ENCODE data around the gene KHDC4. TPM values are rescaled to one million over a fixed set of nuclear protein-coding genes. Genes with fewer than 3 reads are reported as not detected.

Gene KHDC4
- total RNA-seq, 1 experiment from 2014 or later, result 68.8 TPM

DNA sequence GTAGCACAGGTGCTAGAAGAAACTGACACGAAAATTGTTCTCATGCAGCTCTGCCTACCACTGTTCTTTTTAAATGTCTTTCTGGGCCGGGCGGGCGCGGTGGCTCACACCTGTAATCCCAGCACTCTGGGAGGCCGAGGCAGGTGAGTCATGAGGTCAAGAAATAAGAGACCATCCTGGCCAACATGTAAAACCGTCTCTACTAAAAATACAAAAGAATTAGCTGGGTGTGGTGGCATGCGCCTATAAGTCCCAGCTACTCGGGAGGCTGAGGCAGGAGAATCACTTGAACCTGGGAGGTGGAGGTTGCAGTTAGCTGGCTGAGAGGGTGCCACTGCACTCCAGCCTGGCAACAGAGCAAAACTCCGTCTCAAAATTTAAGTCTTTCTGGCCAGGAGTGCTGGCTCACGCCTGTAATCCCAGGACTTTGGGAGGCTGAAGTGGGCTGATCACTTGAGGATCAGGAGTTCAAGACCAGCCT lies 22.1 kb downstream of the KHDC4 start:
- Histone ChIP-seq H3K27me3 (ENCODE audit: insufficient read depth, low read depth) (no peaks in the 10 kb centered on the region), H3K9me2 (ENCODE audit: insufficient read depth) (no peaks in the 10 kb centered on the region), H3F3A (ENCODE audit: insufficient read depth, low read depth) (peaks cover 82% of the 10 kb centered on the region), H3K4me3 (peak overlapping the region; percentile 73; the same call in 1 of the 2 replicates), H4K20me1 (ENCODE audit: insufficient read depth) (peaks cover 12% of the 10 kb centered on the region), H3K4me2 (peak overlapping the region; percentile 87), H3K9me3 (ENCODE audit: insufficient read depth, low read depth) (no peaks in the 10 kb centered on the region), H3K4me1 (replicated peaks; ENCODE audit: insufficient read depth) (peaks cover 45% of the 10 kb centered on the region), H2AFZ (no peak overlapping the region), H3K27ac (peak overlapping the region; percentile 94), H3K79me2 (ENCODE audit: low read depth) (peaks cover 35% of the 10 kb centered on the region), H3K36me3 (ENCODE audit: low read depth) (peaks cover 59% of the 10 kb centered on the region)
- no peak for TF ChIP-seq EZH2 (IDR thresholded peaks at IDR 0.05; ENCODE audit: low read depth)
- TF ChIP-seq, protein P1, sequence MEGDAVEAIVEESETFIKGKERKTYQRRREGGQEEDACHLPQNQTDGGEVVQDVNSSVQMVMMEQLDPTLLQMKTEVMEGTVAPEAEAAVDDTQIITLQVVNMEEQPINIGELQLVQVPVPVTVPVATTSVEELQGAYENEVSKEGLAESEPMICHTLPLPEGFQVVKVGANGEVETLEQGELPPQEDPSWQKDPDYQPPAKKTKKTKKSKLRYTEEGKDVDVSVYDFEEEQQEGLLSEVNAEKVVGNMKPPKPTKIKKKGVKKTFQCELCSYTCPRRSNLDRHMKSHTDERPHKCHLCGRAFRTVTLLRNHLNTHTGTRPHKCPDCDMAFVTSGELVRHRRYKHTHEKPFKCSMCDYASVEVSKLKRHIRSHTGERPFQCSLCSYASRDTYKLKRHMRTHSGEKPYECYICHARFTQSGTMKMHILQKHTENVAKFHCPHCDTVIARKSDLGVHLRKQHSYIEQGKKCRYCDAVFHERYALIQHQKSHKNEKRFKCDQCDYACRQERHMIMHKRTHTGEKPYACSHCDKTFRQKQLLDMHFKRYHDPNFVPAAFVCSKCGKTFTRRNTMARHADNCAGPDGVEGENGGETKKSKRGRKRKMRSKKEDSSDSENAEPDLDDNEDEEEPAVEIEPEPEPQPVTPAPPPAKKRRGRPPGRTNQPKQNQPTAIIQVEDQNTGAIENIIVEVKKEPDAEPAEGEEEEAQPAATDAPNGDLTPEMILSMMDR (conservative IDR thresholded peaks at IDR 0.05), result no peak
- DNase-seq, result peak; percentile 43 to 66
- intact Hi-C loops (cut with micrococcal nuclease; ENCODE audit: unreplicated experiment), result loop anchor here (5.0 kb wide), 1 partner anchor 55 kb away; the partner anchor contains the start of genes GON4L and SYT11
- ChIA-PET POLR2A (ENCODE audit: unreplicated experiment) (interaction anchor here (0.7 kb wide), 1 partner anchor 171 kb away, joined by 3 read pairs; no protein-coding TSS in a partner anchor), CTCF (no interaction called here)
- no TSS peak for BruUV-seq (replicated peaks)

DNA sequence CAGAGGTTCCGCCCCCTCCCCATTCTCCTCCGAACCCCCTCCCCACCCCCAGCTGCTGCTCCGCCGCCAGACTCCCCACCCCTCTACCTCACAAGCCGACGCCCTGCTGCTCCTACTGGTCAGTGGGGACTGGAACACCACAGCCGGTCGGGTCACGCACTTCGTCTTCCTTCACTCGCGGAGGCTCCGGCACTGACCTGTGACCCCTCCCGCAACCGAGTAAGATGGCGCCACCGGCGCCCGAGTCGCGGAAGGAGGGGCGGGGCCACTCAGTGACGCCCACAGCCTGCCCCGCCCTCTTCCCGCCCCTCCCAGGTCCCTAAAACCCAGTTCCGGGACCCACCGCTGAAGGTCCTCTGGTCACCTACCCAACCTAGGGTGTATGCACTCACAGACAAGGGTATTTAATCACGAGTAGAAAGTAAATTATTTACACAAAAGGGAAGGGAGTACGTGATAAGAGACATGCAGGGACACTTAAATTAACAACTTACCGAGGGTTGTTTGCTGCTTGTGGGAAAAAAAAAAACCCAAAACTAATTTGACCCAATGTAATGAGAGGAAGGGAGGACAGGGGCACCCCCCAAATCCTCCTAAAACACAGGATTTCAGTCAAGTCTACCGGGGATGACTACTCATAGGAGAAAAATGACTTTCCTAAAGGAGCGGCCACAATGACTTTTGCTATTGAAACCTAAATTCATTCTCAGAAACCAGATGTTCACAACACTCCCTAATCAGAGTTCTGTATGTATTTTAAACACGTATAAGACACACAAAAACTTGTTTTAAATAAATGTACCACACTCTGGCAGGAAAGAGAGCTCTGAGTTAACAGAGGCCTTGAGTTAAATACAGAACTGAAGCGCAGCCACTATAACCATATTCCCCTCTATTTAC lies 22.8 kb downstream of the KHDC4 start, which contains the start of gene RIT1:
RIT1 (minus strand) TSS at position 194 of the 900 bp plus-strand sequence. CDS start 588 bp downstream, outside the sequence.
- intact Hi-C loops (cut with micrococcal nuclease; ENCODE audit: unreplicated experiment), result loop anchor here (2.0 to 5.0 kb wide), 2 partner anchors 19 to 54 kb away; partner anchors contain the start of genes GON4L and SYT11
- Histone ChIP-seq H3K27me3 (ENCODE audit: insufficient read depth, low read depth) (no peaks in the 10 kb centered on the region), H4K20me1 (ENCODE audit: insufficient read depth) (peaks cover 9% of the 10 kb centered on the region), H3K9me2 (ENCODE audit: insufficient read depth) (no peaks in the 10 kb centered on the region), H3K9me3 (ENCODE audit: insufficient read depth, low read depth) (no peaks in the 10 kb centered on the region), H3K27ac (peak within 1 kb of the TSS; percentile 94), H3K4me2 (peak within 1 kb of the TSS; percentile 87), H2AFZ (peak within 1 kb of the TSS; percentile 55; the same call in 1 of the 2 replicates), H3K4me3 (peak within 1 kb of the TSS; percentile 73), H3K36me3 (ENCODE audit: low read depth) (peaks cover 56% of the 10 kb centered on the region), H3K79me2 (ENCODE audit: low read depth) (peaks cover 36% of the 10 kb centered on the region), H3F3A (ENCODE audit: insufficient read depth, low read depth) (peaks cover 75% of the 10 kb centered on the region), H3K4me1 (replicated peaks; ENCODE audit: insufficient read depth) (peaks cover 45% of the 10 kb centered on the region)
- TF ChIP-seq, protein P1 (conservative IDR thresholded peaks at IDR 0.05), result no peak
- no peak for TF ChIP-seq EZH2 (IDR thresholded peaks at IDR 0.05; ENCODE audit: low read depth)
- BruUV-seq (replicated peaks), result TSS peak; percentile 78
- peak; percentile 69 to 81 for DNase-seq
- ChIA-PET POLR2A (ENCODE audit: unreplicated experiment) (interaction anchor here (0.7 kb wide), 1 partner anchor 171 kb away, joined by 3 read pairs; no protein-coding TSS in a partner anchor), CTCF (no interaction called here)

DNA sequence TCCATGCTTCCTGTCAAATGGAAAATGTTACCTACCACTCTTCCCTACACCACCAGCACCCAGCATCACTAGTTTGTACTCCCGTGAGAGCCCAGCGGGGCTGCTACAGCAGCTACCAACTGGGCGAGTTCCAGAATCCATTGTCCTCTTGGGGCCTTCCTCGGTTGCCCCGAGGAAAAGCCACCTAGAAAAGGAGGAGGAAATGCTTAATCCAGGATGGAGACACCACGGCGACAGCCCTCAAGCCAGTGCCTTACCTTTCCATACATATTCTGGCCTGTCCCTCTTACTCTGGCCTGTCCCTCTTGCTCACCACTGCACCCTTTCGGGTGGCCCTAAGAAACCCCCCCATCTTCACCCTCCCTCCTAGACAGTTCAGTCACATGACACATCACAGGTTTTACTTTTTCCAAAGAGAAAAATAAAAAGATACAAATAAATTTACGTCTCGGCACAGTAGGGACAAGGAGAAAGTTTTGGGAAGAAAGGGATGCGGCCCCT lies 23.5 kb downstream of the KHDC4 start:
- Histone ChIP-seq H3K4me1 (replicated peaks; ENCODE audit: insufficient read depth) (peaks cover 45% of the 10 kb centered on the region), H4K20me1 (ENCODE audit: insufficient read depth) (peaks cover 5% of the 10 kb centered on the region), H3K27ac (peak overlapping the region; percentile 94), H3K79me2 (ENCODE audit: low read depth) (peaks cover 36% of the 10 kb centered on the region), H2AFZ (peak overlapping the region; percentile 55; the same call in 1 of the 2 replicates), H3K9me3 (ENCODE audit: insufficient read depth, low read depth) (no peaks in the 10 kb centered on the region), H3K36me3 (ENCODE audit: low read depth) (peaks cover 55% of the 10 kb centered on the region), H3K4me2 (peak overlapping the region; percentile 87), H3K9me2 (ENCODE audit: insufficient read depth) (no peaks in the 10 kb centered on the region), H3K27me3 (ENCODE audit: insufficient read depth, low read depth) (no peaks in the 10 kb centered on the region), H3K4me3 (peak overlapping the region; percentile 73), H3F3A (ENCODE audit: insufficient read depth, low read depth) (peaks cover 68% of the 10 kb centered on the region)
- ChIA-PET POLR2A (ENCODE audit: unreplicated experiment) (no interaction called here), CTCF (interaction anchor here (0.6 kb wide), 1 partner anchor 259 kb away, joined by 8 read pairs; no protein-coding TSS in a partner anchor)
- peak in 1 of 2 experiments; percentile 39 for DNase-seq
- TF ChIP-seq, protein P1 (conservative IDR thresholded peaks at IDR 0.05), result no peak
- no peak for TF ChIP-seq EZH2 (IDR thresholded peaks at IDR 0.05; ENCODE audit: low read depth)
- intact Hi-C loops (cut with micrococcal nuclease; ENCODE audit: unreplicated experiment), result loop anchor here (2.0 to 5.0 kb wide), 2 partner anchors 18 to 53 kb away; partner anchors contain the start of genes GON4L and SYT11
- BruUV-seq (replicated peaks), result no TSS peak

All from PC-9 (cell line).